WERI-Rb-1 (cell line): ENCODE measurements around the gene ZBED4.

Source experiments
- DNase-seq: peaks from one replicate; pipeline ENCODE4 v3.0.0-alpha.2; 2020
- H3K27ac ChIP-seq: fragments of 250-450 bp; sonication (Bioruptor Pico); 2 replicates; pipeline ENCODE4 v1.5.1; 2020; ENCODE audit warnings: mild to moderate bottlenecking, moderate library complexity
- H3K27me3 ChIP-seq: fragments of 250-450 bp; sonication (Bioruptor Pico); 2 replicates; pipeline ENCODE4 v1.5.1; 2021; ENCODE audit warnings: mild to moderate bottlenecking, low read depth, moderate library complexity; ENCODE audit not compliant: insufficient read depth, severe bottlenecking
- H3K36me3 ChIP-seq: fragments of 250-450 bp; sonication (Bioruptor Pico); 2 replicates; pipeline ENCODE4 v1.5.1; 2020; ENCODE audit warnings: mild to moderate bottlenecking, moderate library complexity
- H3K4me3 ChIP-seq: 2 replicates; pipeline ENCODE4 v1.5.1; 2011; ENCODE audit warnings: low read depth, mild to moderate bottlenecking, control low read depth, low read length
- H3K9me3 ChIP-seq: fragments of 250-450 bp; sonication (Bioruptor Pico); 2 replicates; pipeline ENCODE4 v1.5.1; 2021; ENCODE audit warnings: mild to moderate bottlenecking, moderate library complexity; ENCODE audit not compliant: severe bottlenecking
- TF ChIP-seq, protein P1 (sequence below): IDR thresholded peaks from 2 replicates; pipeline ENCODE4 v1.5.1; 2011; ENCODE audit warnings: low read depth, mild to moderate bottlenecking, control low read depth, inconsistent platforms, low read length

ZBED4 gene

DNA sequence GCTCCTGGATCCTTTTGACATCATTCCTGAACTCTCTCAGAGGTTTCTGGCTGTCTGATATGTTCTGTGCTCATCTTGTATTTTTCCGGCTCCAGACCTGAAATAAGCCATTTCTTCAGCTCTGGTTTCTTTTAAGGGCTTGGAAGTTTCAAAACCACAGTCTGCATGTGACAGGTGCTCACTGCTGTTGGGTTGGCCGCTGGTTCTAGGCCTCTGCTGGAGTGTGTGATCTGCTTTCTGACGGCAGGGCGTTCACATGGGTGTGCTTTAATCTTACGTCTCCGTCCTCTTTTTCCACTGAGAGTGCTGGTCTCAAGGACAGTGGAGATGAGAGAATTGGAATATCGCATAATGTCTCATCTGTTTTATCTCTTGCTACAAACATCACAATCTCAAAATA is 10.3 kb downstream of the ZBED4 start:
- H3K4me3 ChIP-seq = no peak overlapping the region
- TF ChIP-seq, protein P1, sequence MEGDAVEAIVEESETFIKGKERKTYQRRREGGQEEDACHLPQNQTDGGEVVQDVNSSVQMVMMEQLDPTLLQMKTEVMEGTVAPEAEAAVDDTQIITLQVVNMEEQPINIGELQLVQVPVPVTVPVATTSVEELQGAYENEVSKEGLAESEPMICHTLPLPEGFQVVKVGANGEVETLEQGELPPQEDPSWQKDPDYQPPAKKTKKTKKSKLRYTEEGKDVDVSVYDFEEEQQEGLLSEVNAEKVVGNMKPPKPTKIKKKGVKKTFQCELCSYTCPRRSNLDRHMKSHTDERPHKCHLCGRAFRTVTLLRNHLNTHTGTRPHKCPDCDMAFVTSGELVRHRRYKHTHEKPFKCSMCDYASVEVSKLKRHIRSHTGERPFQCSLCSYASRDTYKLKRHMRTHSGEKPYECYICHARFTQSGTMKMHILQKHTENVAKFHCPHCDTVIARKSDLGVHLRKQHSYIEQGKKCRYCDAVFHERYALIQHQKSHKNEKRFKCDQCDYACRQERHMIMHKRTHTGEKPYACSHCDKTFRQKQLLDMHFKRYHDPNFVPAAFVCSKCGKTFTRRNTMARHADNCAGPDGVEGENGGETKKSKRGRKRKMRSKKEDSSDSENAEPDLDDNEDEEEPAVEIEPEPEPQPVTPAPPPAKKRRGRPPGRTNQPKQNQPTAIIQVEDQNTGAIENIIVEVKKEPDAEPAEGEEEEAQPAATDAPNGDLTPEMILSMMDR = no peak
- no peak for DNase-seq
- H3K27ac ChIP-seq = no peak overlapping the region
- no peaks in the 10 kb centered on the region for H3K9me3 ChIP-seq
- no peaks in the 10 kb centered on the region for H3K27me3 ChIP-seq
- H3K36me3 ChIP-seq = peaks cover 9% of the 10 kb centered on the region

DNA sequence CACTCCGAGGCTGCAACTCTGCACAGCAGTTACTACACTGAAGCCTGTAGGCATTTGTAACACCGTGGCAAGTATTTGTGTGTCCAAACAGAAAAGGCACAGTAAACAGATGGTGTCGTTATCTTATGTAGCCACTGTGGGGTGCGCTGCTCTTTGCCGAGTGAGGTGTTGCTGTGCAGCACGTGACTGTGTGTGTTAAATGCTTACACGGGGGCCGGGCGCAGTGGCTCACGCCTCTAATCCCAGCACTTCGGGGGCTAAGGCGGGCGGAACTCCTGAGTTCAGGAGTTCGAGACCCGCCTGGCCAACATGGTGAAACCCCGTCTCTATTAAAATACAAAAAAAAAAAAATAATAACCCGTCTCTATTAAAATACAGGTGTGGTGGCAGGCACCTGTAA is 11.5 kb downstream of the ZBED4 start:
- H3K27me3 ChIP-seq = no peaks in the 10 kb centered on the region
- no peak overlapping the region for H3K4me3 ChIP-seq
- DNase-seq = no peak
- TF ChIP-seq, protein P1 = no peak
- peaks cover 5% of the 10 kb centered on the region for H3K9me3 ChIP-seq
- H3K36me3 ChIP-seq = peaks cover 12% of the 10 kb centered on the region
- H3K27ac ChIP-seq = no peak overlapping the region

DNA sequence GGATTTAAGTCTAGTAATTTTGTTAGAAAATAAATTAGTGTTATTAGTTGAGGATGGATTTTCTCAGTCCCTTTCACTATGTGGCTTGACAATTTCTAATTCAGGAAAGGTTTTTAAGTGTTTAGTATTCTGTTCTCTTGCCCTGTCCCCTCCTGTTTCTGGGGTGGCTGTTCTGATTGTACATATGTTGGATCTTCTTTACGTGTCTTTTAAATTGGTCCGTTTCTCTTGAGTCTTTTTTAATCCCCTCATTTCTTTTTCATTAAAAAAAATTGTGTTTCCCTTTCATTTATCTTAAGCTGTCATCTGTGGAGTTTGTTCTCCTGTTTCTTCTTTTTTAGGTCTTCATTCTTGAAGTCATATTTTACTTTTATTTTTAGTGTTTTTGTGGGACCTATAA is 12.5 kb downstream of the ZBED4 start:
- Histone ChIP-seq H3K27me3 (no peaks in the 10 kb centered on the region), H3K36me3 (peaks cover 12% of the 10 kb centered on the region), H3K9me3 (peaks cover 5% of the 10 kb centered on the region), H3K27ac (no peak overlapping the region), H3K4me3 (no peak overlapping the region)
- TF ChIP-seq, protein P1 = no peak
- DNase-seq = no peak

DNA sequence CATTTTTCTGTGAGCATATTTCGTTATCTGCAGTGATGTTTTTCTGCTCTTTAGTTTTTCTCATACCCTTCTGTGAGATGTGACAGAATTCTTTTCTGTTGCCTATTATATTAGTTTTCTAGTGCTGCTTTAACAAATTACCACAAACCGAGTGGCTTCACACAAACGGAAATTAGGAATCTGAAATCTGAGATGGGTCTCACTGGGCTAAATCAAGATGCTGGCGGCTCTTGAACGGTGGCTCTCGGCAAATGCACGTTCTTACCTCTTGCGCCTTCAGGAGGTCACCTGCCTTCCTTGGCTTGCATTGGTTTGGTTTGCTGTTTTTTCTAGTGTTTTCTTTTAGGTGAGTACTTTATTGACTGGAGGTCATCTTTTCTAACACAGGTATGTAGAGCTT is 13.0 kb downstream of the ZBED4 start:
- no peak overlapping the region for H3K4me3 ChIP-seq
- H3K27ac ChIP-seq = no peak overlapping the region

DNA sequence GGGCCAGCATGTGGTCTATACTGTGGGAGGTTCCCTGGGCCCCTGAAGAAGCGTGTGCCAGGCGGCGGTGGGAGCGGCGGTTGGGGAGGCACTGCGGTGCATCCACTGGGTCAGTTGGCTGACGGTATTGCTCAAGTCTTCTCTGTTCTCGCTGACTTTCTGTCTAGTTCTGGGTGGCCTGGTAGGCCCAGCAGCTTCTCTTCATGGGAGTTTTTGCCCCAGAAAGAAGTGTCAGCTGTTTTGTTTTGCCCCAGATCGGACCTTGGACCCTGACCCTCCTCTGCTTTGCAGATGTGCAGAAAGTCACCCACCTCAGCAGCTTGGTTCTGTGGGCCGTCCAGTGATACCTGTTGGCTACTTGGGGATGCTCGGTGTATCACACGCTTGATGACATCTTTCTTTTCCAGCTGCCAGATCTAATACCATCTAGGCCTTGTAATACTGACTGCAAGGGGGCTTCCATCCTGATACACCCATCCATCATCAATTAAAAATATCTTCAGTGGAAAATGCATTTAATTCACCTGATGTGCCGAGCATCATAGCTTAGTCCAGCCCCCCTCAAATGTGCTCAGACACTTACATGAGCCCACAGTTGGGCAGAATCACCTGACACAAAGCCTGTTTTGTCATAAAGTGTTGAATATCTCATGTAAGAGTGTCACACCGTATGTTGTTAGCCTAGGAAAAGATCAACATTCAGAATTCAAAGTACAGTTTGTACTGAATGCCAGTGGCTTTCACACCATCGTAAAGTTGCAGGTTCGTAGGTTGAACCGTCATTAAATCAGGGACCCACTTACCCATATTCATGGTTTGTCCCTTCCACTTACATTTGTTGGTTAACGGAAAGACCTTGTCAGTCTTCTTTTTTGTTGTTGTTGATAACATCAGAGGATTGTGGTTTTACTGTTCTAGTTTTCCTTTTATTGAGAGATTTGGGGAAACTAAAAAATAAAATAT is 13.9 kb downstream of the ZBED4 start:
- TF ChIP-seq, protein P1 = no peak
- no peaks in the 10 kb centered on the region for H3K27me3 ChIP-seq
- H3K4me3 ChIP-seq = no peak overlapping the region
- no peak overlapping the region for H3K27ac ChIP-seq
- H3K36me3 ChIP-seq = peaks cover 16% of the 10 kb centered on the region
- no peak for DNase-seq
- peaks cover 5% of the 10 kb centered on the region for H3K9me3 ChIP-seq

More for the DNA sequence above, 13.0 kb downstream of the ZBED4 start:
- H3K9me3 ChIP-seq = peaks cover 5% of the 10 kb centered on the region
- H3K27me3 ChIP-seq = no peaks in the 10 kb centered on the region
- peaks cover 12% of the 10 kb centered on the region for H3K36me3 ChIP-seq
- TF ChIP-seq, protein P1 = no peak
- DNase-seq = no peak
